ENCODE measurements around the gene AHSP.
"Not testable (repeated sequence)": the region's sequence is repeated elsewhere in the genome, so short reads cannot be mapped to it uniquely, and the experiment has no call there.

AHSP gene

DNA sequence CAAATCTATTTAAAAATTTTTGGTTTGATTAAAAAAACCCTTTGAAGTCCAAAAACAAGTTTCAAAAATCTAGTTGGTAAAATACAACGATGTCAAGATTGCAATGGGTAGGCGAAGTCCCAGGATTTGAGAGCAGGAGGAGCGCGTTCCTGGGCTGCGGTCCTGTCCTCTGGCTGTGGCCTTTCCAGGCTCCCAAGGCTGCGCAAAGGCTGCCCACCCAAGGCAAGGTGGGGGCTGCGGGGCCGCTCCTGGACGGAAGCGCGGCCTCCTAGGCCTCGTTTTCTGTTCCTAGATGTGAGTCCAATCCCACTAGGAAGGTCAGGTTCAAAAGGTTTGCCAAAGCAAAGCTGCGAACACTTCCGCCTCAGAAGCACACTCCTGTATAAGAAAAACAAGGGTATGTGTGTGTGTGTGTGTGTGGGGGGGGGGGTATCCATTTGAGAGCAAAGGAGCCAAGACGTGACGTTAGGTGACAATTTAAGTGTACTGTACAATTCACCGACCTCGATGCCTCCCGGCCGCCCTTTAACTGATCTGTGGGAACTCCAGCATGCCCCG, 9.2 kb downstream of the AHSP start:
- TF ChIP-seq, protein P1, sequence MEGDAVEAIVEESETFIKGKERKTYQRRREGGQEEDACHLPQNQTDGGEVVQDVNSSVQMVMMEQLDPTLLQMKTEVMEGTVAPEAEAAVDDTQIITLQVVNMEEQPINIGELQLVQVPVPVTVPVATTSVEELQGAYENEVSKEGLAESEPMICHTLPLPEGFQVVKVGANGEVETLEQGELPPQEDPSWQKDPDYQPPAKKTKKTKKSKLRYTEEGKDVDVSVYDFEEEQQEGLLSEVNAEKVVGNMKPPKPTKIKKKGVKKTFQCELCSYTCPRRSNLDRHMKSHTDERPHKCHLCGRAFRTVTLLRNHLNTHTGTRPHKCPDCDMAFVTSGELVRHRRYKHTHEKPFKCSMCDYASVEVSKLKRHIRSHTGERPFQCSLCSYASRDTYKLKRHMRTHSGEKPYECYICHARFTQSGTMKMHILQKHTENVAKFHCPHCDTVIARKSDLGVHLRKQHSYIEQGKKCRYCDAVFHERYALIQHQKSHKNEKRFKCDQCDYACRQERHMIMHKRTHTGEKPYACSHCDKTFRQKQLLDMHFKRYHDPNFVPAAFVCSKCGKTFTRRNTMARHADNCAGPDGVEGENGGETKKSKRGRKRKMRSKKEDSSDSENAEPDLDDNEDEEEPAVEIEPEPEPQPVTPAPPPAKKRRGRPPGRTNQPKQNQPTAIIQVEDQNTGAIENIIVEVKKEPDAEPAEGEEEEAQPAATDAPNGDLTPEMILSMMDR (IDR thresholded peaks at IDR 0.05; ENCODE audit: low read depth, low read length), result no peak
- H3K27ac ChIP-seq, result no peak overlapping the region
- H3K27me3 ChIP-seq (ENCODE audit: insufficient read depth, low read depth, severe bottlenecking), result peaks cover 85% of the 10 kb centered on the region
- H3K4me3 ChIP-seq (ENCODE audit: low read depth, low read length), result no peak overlapping the region
- H3K36me3 ChIP-seq, result no peaks in the 10 kb centered on the region
- peaks cover 15% of the 10 kb centered on the region for H3K9me3 ChIP-seq (ENCODE audit: severe bottlenecking)
- DNase-seq, result no peak

- no peak for DNase-seq
- Histone ChIP-seq H3K27me3 (ENCODE audit: insufficient read depth, low read depth, severe bottlenecking) (peaks cover 82% of the 10 kb centered on the region), H3K36me3 (no peaks in the 10 kb centered on the region), H3K4me3 (ENCODE audit: low read depth, low read length) (no peak overlapping the region), H3K27ac (no peak overlapping the region), H3K9me3 (ENCODE audit: severe bottlenecking) (peaks cover 20% of the 10 kb centered on the region)
- TF ChIP-seq, protein P1 (IDR thresholded peaks at IDR 0.05; ENCODE audit: low read depth, low read length), result no peak
Observed at GRCh38 chr16:31537362-31538242, 9.9 kb downstream of the AHSP start.

GRCh38 chr16:31538243-31538598, 10.5 kb downstream of the AHSP start:
- H3K27ac ChIP-seq; H3K36me3 ChIP-seq; DNase-seq; H3K4me3 ChIP-seq (ENCODE audit: low read depth, low read length): not testable (repeated sequence)
- Histone ChIP-seq H3K9me3 (ENCODE audit: severe bottlenecking) (peaks cover 23% of the 10 kb centered on the region), H3K27me3 (ENCODE audit: insufficient read depth, low read depth, severe bottlenecking) (peaks cover 76% of the 10 kb centered on the region)

DNA sequence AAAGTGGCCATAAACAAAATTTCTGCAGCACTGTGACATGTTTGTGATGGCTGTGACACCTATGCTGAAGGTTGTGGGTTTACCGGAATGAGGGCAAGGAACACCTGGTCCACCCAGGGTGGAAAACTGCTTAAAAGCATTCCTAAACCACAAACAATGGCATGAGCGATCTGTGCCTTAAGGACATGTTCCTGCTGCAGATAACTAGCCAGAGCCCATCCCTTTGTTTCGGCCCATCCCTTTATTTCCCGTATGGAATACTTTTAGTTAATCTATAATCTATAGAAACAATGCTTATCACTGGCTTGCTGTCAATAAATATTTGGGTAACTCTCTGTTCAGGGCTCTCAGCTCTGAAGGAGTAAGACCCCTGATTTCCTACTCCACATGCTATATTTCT, 12.1 kb downstream of the AHSP start:
- not testable (repeated sequence) for H3K36me3 ChIP-seq; H3K4me3 ChIP-seq (ENCODE audit: low read depth, low read length); H3K27ac ChIP-seq; DNase-seq
- H3K27me3 ChIP-seq (ENCODE audit: insufficient read depth, low read depth, severe bottlenecking), result peaks cover 73% of the 10 kb centered on the region
- H3K9me3 ChIP-seq (ENCODE audit: severe bottlenecking), result peaks cover 23% of the 10 kb centered on the region

- peaks cover 66% of the 10 kb centered on the region for H3K27me3 ChIP-seq (ENCODE audit: insufficient read depth, low read depth, severe bottlenecking)
- no peaks in the 10 kb centered on the region for H3K36me3 ChIP-seq
- TF ChIP-seq, protein P1 (IDR thresholded peaks at IDR 0.05; ENCODE audit: low read depth, low read length), result no peak
- no peak for DNase-seq
- no peak overlapping the region for H3K27ac ChIP-seq
- no peak overlapping the region for H3K4me3 ChIP-seq (ENCODE audit: low read depth, low read length)
- peaks cover 17% of the 10 kb centered on the region for H3K9me3 ChIP-seq (ENCODE audit: severe bottlenecking)
Observed at GRCh38 chr16:31542763-31543162, 15.1 kb downstream of the AHSP start.

- Histone ChIP-seq H3K9me3 (ENCODE audit: severe bottlenecking) (no peaks in the 10 kb centered on the region), H3K4me3 (ENCODE audit: low read depth, low read length) (no peak overlapping the region), H3K36me3 (no peaks in the 10 kb centered on the region), H3K27me3 (ENCODE audit: insufficient read depth, low read depth, severe bottlenecking) (peaks cover 38% of the 10 kb centered on the region), H3K27ac (no peak overlapping the region)
- TF ChIP-seq, protein P1 (IDR thresholded peaks at IDR 0.05; ENCODE audit: low read depth, low read length), result no peak
- no peak for DNase-seq
Observed at GRCh38 chr16:31561426-31562233, 33.9 kb downstream of the AHSP start.

Data from WERI-Rb-1 (cell line).